Glomerular visceral epithelial cell (primary cell): ENCODE data around the gene CD59.
"Not testable (repeated sequence)": the region's sequence is repeated elsewhere in the genome, so short reads cannot be mapped to it uniquely, and the experiment has no call there.

Experiments used
- DNase-seq: peaks from one replicate; pipeline ENCODE4 v3.0.0-alpha.2; 2016; ENCODE audit errors: extremely low spot score

CD59 gene

GRCh38 chr11:33665350-33666106 is 70.7 kb downstream of the CD59 start:
- DNase-seq = no peak

GRCh38 chr11:33664827-33665226 is 71.4 kb downstream of the CD59 start:
- DNase-seq = no peak

- DNase-seq = no peak
Measured at GRCh38 chr11:33664166-33664565, 72.1 kb downstream of the CD59 start.

GRCh38 chr11:33663121-33663520 is 73.1 kb downstream of the CD59 start:
- no peak for DNase-seq

- not testable (repeated sequence) for DNase-seq
Measured at GRCh38 chr11:33661526-33661925, 74.7 kb downstream of the CD59 start.

GRCh38 chr11:33660962-33661361 is 75.3 kb downstream of the CD59 start:
- no peak for DNase-seq

DNA sequence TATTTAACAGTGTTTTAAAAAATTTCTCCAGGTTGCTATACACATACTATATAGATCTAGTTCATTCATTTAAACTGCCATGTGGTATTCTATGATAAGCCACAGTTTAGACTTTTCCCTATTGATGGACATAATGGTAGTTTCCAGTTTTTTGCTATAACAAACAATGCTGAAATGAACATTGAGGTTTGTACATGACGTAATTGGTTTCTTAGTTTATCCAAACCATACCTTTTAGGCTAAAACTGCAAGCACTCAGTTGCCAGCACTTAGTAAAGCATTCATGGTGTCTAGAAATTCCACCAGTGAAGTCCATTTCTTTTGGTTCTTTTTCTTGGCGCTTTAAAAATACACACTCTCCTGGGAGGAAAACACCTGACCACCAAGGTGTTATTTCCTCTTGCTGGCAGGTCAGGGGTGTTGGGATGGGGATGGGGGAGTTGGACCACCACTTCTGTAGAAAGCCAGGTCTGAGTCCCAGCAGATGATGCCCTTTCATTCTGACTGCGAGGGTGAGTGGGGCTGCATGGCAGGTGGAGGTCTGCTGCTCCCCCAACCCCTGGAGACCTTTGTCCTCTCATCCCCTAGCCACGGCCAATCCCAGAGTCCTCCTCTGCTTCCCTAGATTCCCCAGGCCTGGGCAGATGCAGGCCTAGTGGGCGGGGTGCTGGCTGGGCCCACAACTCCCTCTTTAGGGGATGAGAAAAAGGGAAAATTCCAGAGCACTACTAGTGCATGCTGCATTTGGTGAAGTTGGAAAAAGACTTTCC is 76.7 kb downstream of the CD59 start:
- no peak for DNase-seq

- DNase-seq = no peak
Measured at GRCh38 chr11:33658195-33658900, 77.9 kb downstream of the CD59 start.

DNA sequence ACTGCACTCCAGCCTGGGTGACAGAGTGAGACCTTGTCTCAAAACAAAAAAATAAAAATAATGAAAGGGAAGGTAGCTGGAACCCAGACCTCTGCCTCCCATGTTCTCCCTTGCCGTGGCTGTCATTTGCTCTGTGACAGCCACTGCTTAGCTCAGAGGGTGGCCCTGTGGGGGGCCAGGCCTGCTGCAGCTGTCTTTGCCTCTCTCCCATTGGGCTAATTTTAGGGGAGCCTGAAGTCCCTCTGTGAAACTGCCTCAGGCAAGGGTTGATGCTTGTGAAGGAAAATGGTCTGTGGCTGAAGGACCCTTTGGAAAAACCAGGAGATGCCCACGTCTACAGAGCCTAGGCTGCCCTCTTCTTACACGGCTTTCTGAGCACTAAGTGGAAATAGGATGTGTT is 78.5 kb downstream of the CD59 start:
- DNase-seq = no peak

DNA sequence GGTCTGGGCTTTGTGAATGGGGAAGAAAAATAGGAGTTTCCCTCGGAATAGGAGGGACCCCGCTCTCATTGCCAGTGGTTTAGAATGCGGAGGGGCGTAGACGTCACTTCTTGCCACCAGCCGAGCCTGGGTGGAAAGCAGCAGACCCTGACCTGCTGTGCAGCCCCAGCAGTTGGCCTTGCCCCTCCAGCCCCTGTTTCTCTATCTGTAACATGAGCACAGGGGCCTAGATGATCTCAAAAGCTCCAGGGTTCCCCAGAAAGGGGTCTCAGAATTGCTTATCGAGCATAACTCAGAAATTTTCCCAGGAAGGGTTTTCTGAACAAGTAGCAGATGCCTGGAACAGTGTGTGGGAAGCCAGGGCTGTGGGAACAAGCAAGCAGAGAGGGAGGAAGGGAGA is 79.5 kb downstream of the CD59 start:
- no peak for DNase-seq

- DNase-seq = peak; percentile 5
Measured at GRCh38 chr11:33655842-33656600, 80.2 kb downstream of the CD59 start.

- DNase-seq = no peak
Measured at GRCh38 chr11:33654594-33654993, 81.6 kb downstream of the CD59 start.
